Sigmoid colon (tissue), 4 donors: ENCODE measurements around the gene ANKS1A.

Experiments
- POLR2A ChIP-seq, 2 donors: fragments of 450-650 bp; IDR thresholded peaks; one replicate each; pipeline ENCODE4 v1.6.1; 2016; ENCODE audit warnings: antibody characterized with exemption in 2 of 2, mild to moderate bottlenecking in 2 of 2, moderate library complexity in 2 of 2
- POLR2AphosphoS5 ChIP-seq, 4 donors: sonication (generic); formaldehyde crosslinking; IDR thresholded peaks; one replicate each; pipeline ENCODE4 v1.6.1; 2017; ENCODE audit warnings: antibody characterized with exemption in 4 of 4
- TF ChIP-seq, protein P1 (sequence below), 4 experiments: fragments of 450-650 bp in 3 of 4; fragments of 200-600 bp in 1 of 4; IDR thresholded peaks; one replicate each; pipeline ENCODE4 v1.5.1; 2016 to 2019; ENCODE audit warnings: antibody characterized with exemption in 4 of 4, mild to moderate bottlenecking in 3 of 4, moderate library complexity in 2 of 4

DNA sequence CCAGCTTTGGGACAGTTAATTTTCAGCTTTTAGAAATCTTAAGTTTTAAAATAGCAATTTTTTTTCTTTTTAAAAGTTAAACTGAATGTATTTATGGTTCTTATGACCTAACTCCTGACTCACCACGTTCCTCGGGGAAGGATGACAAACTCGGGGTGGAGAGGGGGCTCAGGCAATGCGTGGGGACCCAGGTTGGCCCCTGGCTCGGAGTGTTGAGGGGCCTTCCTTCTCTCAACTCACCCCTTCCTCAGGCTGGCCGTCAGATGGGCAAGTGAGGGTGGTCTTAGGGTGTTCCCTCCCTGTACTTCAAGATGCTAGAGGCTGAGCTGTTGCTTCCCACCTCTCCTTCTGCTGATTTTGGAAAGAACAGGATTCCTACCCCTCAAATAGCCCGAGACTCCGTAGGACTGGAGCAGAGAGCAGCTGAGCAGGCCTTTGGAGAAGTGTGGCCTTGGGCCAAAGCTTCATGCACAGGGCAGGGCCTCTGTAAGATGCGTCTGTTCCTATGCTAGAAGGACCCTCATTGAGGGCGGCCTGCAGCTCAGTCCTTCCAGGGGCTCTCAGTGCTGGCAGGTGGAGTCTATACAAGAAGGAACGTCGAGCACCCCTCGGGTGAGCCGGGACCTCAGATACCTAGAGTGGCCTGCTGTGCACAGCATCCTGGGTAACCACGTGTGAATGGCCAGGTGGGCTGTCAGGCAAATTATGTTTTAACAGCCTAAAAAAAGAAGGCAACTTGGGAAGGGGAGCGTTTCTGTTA, 172.8 kb downstream of the ANKS1A start:
- TF ChIP-seq, protein P1, sequence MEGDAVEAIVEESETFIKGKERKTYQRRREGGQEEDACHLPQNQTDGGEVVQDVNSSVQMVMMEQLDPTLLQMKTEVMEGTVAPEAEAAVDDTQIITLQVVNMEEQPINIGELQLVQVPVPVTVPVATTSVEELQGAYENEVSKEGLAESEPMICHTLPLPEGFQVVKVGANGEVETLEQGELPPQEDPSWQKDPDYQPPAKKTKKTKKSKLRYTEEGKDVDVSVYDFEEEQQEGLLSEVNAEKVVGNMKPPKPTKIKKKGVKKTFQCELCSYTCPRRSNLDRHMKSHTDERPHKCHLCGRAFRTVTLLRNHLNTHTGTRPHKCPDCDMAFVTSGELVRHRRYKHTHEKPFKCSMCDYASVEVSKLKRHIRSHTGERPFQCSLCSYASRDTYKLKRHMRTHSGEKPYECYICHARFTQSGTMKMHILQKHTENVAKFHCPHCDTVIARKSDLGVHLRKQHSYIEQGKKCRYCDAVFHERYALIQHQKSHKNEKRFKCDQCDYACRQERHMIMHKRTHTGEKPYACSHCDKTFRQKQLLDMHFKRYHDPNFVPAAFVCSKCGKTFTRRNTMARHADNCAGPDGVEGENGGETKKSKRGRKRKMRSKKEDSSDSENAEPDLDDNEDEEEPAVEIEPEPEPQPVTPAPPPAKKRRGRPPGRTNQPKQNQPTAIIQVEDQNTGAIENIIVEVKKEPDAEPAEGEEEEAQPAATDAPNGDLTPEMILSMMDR (IDR thresholded peaks at IDR 0.05) = no peak
- TF ChIP-seq POLR2AphosphoS5 (IDR thresholded peaks at IDR 0.05) (no peak), POLR2A (IDR thresholded peaks at IDR 0.05) (no peak)
